Left lobe of liver (tissue), 2 donors: ENCODE measurements around the gene GRM3. TPM values are rescaled to one million over a fixed set of nuclear protein-coding genes. Genes with fewer than 3 reads are reported as not detected.

Experiments used
- ATAC-seq: fragments of 200-7000 bp; cut with Tn5 transposase; one replicate; pipeline ENCODE4 v1.9.1; 2020; ENCODE audit warnings: mild to moderate bottlenecking, moderate library complexity
- DNase-seq: peaks from one replicate; pipeline ENCODE4 v3.0.0-alpha.2; 2020; ENCODE audit warnings: low spot score
- total RNA-seq: library from RNA; stranded (reverse); gene quantifications from one replicate; pipeline ENCODE4 v1.2.1, GENCODE V29; 2021
- donor health status: DM: no; HTN: no; CAD: no; lungs with moderate emphysema.
- donor health status: DM: no; HTN: yes; CAD: no.

GRM3 gene
- total RNA-seq, 1 donor from 2014 or later = not detected

- no peak for DNase-seq
- no peak for ATAC-seq
These were observed 240.4 kb downstream of the GRM3 start for GRCh38 chr7:86884152-86884551.

GRCh38 chr7:86889501-86889900, 245.8 kb downstream of the GRM3 start:
- ATAC-seq = no peak

DNA sequence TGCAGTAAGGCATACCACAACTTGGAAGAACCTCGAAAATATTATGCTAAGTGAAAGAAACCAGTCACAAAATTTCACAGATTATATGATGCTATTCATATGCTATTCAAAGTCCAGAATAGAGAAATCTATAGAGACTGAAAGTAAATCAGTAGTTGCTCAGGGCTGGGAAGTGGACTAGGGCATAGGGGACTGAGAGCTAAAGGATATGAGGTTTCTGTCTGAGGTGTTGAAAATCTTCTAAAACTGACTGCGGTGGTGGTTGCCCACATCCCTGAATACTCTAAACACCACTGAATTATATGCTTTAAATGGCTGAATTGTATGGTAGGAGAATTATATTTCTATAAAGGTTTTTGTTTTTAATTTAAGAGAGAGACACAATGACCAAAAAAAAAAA, 254.5 kb downstream of the GRM3 start:
- ATAC-seq (no peak), DNase-seq (no peak)

More at GRCh38 chr7:86889501-86889900, 245.8 kb downstream of the GRM3 start:
- no peak for DNase-seq

DNA sequence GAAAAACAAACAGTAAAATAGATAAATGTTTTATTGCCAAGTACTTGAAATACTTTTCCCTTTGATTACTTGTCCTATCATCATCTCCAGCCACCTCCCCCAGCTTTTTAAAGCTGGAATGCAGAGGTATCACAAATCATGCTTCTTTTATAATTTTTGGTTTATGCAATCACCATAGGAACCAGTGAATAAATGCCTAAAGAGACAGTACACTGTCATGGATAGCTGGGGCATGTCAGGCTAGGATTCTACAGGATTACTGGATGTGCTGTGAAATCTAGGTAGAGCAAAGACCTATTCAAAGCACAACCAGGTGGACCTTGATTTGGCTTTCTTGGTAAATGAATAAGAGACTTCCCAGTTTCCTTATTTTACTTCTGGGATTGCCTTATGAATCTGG, 257.2 kb downstream of the GRM3 start:
- DNase-seq (no peak), ATAC-seq (no peak)

DNA sequence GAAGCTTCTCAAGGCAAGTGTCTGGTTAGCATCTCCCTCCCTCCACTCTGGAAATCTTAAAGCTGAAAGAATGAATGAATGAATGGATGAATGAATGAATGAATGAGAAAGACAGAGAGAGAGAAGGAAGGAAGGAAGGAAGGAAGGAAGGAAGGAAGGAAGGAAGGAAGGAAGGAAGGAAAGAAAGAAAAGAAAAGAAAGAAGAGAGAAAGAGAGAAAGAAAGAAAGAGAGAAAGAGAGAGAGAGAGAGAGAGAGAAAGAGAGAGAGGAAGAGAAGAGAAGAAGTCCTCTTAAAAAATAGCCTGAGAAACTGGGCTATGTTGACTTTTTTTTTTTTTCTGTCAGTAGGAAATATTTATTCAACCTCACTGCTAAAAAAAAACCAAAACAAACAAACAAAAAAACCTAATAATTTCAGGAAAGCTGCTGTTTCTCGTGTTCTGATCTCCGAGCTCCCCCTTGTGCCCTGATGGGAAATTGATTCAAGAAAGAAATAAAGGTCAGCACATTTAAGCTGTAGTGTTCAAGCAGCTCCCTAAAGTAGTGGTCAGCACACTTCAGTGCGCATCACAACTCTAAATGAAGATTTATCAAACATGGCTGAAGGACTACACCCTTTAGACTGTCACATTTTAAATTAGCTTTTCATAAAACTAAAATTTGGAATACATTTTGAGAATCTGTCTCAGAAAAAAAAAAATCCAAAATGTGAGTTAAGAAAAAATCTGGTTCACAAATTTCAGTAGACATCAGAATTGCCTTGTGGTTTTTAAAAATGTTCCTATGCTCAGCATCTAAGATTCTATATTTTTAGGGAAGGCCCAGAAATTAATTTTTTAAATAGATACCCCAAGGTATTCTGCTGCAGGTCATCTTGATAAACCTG, 261.5 kb downstream of the GRM3 start:
- no peak for DNase-seq
- ATAC-seq = peak; percentile 75

- DNase-seq (no peak), ATAC-seq (no peak)
These were observed 265.2 kb downstream of the GRM3 start for GRCh38 chr7:86908948-86909347.

- ATAC-seq (no peak), DNase-seq (no peak)
These were observed 267.9 kb downstream of the GRM3 start for GRCh38 chr7:86911659-86912058.

- no peak for ATAC-seq
- DNase-seq = no peak
These were observed 270.0 kb downstream of the GRM3 start for GRCh38 chr7:86913709-86914108.
